Activated naive CD4-positive, alpha-beta T cell treated with anti-CD3 and anti-CD28 coated beads, Interleukin-2, amount 50 U/mL, for 16 hours (primary cell): Measurements from ENCODE around the gene IL26.
"Not testable (repeated sequence)": the region's sequence is repeated elsewhere in the genome, so short reads cannot be mapped to it uniquely, and the experiment has no call there.

Source experiments
- DNase-seq: peaks from one replicate; pipeline ENCODE4 v3.0.0-alpha.2; 2020

IL26 gene

GRCh38 chr12:68190301-68190700 is 35.3 kb downstream of the IL26 start:
- no peak for DNase-seq

DNA sequence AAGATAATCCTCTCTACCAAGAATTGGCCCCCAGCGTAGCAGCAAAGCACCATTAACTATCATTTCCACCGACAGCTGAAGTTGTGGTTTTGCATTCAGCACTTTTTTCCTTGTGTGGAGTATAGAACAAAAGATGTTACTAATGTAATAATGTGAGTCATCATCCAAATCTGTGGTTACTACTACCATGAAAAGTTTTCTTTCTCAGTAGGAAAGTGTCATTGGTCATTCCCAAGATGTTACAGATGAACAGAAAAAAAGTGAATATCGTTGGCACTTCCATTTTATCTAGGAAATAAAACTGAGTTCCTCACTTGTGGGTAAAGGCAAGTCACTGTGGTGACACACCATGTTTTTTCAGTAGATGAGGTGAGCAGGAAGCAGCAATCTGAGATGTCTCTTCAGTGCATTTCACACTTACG is 35.8 kb downstream of the IL26 start:
- peak; percentile 30 for DNase-seq

DNA sequence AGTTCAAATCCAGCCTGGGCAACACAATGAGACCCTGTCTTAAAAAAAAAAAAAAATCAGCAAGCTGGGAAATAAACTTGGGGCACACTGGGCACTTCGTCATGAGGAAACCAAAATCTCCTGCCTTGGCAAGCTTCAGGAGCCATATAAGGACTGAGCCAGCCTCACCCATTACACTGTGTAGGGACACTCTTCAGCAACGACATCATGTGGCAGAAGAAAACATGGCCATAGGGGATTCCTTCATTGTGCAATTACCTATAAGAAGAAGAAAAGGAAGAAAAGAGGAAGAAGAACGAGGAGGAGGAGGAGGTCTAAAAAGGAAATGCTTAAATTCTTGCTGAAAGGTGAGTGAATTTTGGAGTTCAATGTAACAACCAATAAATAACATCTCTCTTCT is 40.0 kb downstream of the IL26 start:
- no peak for DNase-seq

DNA sequence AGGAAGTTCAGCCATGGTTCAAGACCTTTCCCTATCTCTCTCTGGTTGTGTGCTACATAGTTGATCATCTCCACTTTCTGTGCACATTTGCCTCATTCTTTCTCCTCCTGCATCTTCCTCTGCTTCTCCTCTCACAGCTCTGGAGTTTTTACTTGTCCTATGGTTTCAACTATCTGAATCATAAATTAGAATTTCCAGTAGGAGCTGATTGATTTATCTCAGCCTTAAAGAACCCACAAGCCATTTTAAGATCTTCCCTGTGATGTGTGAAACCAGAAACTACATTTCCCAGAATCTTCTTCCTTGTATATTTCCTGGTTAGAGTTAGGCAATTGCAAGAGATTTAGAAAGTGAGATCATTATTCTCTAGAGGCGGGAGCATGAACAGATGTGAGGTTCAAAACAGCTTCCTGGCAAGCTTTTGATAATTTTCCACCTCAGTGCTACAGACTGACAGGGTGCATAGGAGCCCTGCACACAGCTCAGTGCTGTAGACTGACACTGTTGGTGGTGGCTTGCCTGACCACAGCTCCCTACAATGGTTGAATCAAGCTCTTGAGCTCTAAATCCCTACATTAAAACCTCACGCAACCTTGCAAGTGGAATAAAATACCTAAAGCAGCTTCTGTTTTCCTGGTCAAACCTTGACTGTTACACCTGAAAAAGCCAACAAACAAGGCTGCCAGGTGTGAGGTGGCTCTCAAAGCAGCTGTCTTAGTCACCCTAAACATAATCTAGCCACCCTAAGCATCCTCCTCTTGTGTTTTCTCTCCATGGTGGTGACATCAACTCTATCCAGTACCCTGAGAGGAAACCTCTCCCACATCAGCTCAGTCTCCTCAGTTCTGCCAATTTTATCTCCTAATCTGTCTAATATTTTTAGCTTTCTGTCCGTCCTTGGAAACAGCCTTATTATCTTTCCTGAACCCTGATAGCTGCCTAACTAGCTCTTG is 44.5 kb downstream of the IL26 start:
- DNase-seq, result no peak

GRCh38 chr12:68178774-68179439 is 46.7 kb downstream of the IL26 start:
- no peak for DNase-seq

DNA sequence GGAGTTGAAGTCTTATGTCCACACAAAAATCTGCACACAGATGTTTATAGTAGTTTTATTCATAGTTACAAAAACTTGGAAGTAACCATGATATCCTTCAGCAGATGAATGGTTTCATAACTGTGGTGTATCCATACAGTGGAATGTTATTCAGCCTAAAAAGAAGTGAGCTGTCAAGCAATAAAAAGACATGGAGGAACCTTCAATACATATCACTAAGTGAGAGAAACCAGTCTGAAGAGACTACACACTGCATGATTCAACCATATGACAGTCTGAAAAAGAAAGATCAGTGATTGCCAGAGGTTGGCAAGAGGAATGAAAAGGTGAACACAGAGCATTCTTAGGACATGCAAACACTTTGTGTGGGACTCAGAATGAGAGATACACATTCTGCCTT is 47.4 kb downstream of the IL26 start:
- no peak for DNase-seq

DNA sequence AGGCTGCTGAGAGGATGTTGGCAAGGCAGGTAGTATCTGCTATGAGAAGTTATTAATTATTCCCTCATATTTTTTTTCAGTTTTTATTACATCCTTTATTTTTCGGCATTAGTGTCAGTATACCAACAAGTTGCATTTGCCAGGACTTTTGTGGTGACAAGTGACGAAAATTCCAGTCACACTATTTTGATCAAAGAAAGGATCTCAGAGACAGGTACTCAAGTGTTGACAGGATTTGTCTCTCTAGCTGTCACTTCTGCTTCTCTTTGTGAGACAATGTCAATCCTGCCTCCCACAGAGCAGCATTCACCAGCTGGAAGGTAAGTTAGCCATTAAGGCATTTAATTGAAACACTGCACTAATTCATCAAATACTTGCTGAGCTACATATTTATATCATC is 48.0 kb downstream of the IL26 start:
- DNase-seq, result no peak

DNA sequence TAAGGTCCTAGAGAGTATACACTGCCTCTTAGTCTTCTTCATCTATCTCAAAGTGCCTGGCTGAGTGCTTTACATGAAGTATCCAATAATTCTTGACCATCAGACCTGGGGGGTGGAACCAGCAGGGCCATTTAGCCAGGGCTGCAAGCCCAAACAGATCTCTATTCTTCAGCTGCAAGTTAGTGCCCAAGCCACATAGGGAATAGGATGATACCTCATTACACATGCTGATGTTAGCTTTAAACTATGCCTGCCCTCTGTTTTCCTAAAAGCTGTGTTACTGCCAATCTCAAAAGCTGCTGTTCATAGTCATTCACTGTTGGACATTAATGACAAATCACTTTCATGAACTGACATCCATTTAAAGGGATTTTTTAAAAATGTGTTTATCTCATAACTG is 49.4 kb downstream of the IL26 start:
- DNase-seq, result no peak

DNA sequence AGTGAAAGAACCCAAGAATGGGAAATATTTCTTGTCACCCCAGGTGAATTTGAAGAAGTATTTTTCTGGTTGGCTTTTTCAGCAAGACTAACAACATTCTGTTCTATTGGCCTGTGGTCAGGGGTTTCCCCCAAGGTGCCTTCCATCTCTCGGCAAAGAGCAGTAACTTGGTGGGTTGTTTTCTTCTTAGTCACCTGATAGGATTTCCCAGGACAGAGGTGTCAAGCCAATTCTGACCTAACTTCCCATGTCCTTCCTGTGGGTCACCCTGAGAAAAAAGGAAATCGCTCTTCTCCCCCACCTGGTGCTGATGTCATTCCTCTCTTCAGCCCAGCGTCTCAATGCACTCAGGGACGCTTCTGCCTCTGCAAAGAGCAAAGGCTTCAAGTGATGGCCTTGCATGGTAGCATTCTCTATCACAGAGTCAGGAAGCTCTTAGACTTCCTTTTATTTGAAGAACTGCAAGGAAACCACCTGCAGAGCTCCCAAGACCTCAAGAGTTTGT is 50.0 kb downstream of the IL26 start:
- DNase-seq, result peak; percentile 50

DNA sequence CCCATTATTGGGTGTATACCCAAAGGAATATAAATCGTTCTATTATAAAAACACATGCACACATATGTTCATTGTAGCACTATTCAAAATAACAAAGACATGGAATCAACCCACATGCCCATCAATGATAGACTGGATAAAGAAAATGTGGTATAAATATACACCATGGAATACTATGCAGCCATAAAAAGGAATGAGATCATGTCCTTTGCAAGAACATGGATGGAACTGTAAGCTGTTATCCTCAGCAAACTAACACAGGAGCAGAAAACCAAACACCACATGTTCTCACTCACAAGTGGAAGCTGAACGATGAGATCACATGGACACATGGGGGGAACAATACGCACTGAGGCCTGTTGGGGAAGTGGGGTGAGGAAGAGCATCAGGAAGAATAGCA is 50.8 kb downstream of the IL26 start:
- DNase-seq, result not testable (repeated sequence)

- DNase-seq, result no peak
Measured at GRCh38 chr12:68173792-68174191, 51.8 kb downstream of the IL26 start.

- DNase-seq, result no peak
Measured at GRCh38 chr12:68170726-68171125, 54.9 kb downstream of the IL26 start.

DNA sequence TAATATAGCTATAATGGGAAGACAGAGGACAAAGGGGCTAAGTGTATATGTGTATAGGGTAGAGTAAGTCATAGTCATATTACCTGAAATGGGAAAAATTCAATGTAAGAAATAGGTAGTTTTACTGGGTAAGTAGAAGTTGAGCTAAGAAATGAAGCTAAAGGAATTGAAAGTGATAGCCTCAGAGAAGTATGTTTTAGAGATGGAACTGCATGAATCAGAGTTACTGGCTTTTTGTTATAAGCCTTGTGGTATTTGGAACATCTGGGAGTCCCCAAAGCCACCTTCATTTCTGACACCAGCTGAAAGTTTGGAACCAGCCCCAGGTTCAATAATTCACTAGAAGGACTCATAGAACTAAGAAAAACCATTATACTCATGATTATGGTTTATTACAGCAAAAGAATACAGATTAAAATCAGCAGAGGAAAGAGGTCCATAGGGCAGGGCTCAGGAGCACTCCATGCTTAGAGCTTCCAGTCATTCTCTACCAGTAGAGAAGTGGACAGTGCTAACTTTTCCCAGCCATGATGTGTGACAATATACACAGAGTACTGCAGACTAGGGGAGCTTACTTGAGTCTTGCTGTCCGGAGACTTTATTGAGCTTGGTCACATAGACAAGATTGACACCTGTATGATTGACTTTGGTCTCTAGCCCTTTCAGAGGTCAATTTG is 56.3 kb downstream of the IL26 start:
- DNase-seq, result no peak

DNA sequence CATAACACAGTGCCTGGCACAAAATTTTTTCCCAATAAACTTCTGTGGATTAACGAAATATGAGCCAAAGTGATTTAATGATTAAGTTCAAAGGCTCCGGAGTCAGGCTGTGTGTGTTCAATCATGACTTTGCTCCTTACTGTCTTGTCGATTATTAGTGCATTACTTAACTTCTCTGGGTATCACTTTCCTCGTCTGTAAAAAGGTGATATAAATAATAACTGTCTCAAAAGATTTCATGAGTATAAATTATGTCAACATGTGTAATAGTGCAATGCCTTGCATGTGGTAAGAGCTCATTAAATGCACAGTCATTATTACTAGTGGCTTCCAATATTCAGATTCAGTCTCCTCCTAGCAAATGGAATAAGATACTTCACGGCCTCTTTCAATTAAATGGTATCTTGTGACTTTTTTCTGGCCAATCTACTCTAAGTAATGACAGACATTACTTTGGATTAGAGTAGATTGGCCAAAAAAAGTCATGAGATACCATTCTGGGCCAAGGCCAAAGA is 59.2 kb downstream of the IL26 start:
- no peak for DNase-seq

DNA sequence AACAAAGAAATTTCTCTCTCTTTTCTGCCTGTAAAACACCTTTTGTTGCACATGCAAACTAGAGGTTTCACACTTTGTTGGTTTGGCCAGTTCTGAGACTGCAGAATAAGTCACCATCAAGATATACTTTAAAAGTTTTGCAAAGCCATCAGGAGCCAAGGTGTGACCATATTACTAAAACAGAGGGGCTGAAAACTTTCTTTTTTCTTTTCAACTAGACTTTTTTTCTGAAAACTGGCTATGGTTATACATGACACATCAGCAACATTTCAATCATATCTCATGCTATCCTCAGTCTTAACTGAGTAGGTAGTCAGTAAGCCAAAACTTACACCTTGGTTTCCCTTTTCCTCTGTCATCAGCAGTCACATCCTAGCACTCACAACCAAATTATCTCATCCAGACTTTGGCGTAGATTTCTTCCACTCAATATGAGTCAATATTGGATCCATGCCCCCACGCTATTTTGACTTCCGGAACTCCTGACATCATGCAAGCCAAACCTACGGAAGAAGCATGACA is 62.0 kb downstream of the IL26 start:
- no peak for DNase-seq

DNA sequence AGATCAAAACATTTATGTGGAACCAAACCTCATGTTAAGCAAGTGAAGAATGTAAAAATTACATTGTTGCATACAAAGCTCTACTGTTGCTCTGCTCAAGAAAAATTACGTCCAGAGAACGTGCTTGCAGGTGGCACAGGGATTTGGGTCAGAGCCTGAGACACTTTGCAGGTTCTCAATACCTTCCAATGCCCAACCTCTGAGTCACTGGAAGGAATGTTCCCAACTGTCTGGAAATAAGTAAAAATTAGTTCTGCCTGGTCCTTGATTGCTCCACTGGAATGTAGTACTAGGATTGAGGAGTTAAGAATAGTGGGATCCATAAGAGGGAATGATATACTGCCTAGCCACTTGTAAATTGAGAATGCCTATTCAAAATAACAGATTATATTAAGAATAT is 63.2 kb downstream of the IL26 start:
- no peak for DNase-seq

- DNase-seq, result no peak
Measured at GRCh38 chr12:68159681-68160304, 65.8 kb downstream of the IL26 start, which contains the start of gene IFNG. Gene IFNG, minus strand, starts transcription at chr12:68159740. Its CDS starts 125 bp downstream, at chr12:68159615.

- DNase-seq, result no peak
Measured at GRCh38 chr12:68158432-68158831, 67.2 kb downstream of the IL26 start.

- no peak for DNase-seq
Measured at GRCh38 chr12:68157380-68157779, 68.2 kb downstream of the IL26 start.

GRCh38 chr12:68156636-68157035 is 69.0 kb downstream of the IL26 start:
- DNase-seq, result no peak

GRCh38 chr12:68154779-68155178 is 70.8 kb downstream of the IL26 start:
- no peak for DNase-seq
